ENCODE results near the gene ERMN. TPM values are rescaled to one million over a fixed set of nuclear protein-coding genes. Genes with fewer than 3 reads are reported as not detected.

ERMN gene
- total RNA-seq, 2 experiments from 2014 or later, result 1.0 to 1.6 TPM

GRCh38 chr2:157311706-157312105 is 13.9 kb downstream of the ERMN start:
- peak overlapping the region; percentile 65 for H3K27ac Mint-ChIP-seq
- no peaks in the 10 kb centered on the region for H3K9me3 Mint-ChIP-seq
- H3K4me1 Mint-ChIP-seq (ENCODE audit: low read depth), result peaks cover 61% of the 10 kb centered on the region
- H3K36me3 Mint-ChIP-seq (ENCODE audit: low read depth), result no peaks in the 10 kb centered on the region
- DNase-seq, result no peak
- H3K27me3 Mint-ChIP-seq (ENCODE audit: low read depth), result no peaks in the 10 kb centered on the region
- H3K4me3 Mint-ChIP-seq, result no peak overlapping the region
- CTCF ChIA-PET, result interaction anchor here (0.6 to 2.3 kb wide), 4 partner anchors 10 to 180 kb away, joined by 3 to 16 read pairs (median 4); no protein-coding TSS in a partner anchor
- intact Hi-C loops (cut with micrococcal nuclease), result loop anchor here (1.0 to 2.0 kb wide), 5 partner anchors 51 to 971 kb away; no protein-coding TSS in a partner anchor

DNA sequence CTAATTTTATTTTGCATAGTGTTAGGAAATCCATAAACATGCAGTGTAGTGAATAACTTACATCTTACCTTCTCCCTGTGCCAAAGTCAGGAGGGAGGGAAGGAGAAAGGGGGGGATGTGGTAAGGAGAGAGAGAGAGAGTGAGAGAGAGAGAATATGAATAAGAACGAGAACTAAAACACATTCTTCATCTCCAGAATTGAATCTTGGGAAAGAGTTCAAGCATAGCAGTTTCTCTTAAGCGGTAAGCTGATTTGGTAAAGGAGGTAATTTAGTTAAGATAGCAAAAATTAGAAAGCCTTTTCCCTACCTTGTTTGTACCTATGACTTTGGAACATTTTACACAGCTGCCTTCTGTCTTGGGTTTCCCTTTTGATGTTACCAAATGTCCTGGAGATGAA is 15.7 kb downstream of the ERMN start:
- CTCF ChIA-PET, result interaction anchor here (0.8 to 2.5 kb wide), 5 partner anchors 8 to 318 kb away, joined by 3 to 16 read pairs (median 5); partner anchors contain the start of gene ERMN
- no peaks in the 10 kb centered on the region for H3K36me3 Mint-ChIP-seq (ENCODE audit: low read depth)
- no peaks in the 10 kb centered on the region for H3K9me3 Mint-ChIP-seq
- DNase-seq, result no peak
- peaks cover 68% of the 10 kb centered on the region for H3K4me1 Mint-ChIP-seq (ENCODE audit: low read depth)
- H3K27ac Mint-ChIP-seq, result no peak overlapping the region
- intact Hi-C loops (cut with micrococcal nuclease), result no loop called here
- no peak overlapping the region for H3K4me3 Mint-ChIP-seq
- H3K27me3 Mint-ChIP-seq (ENCODE audit: low read depth), result no peaks in the 10 kb centered on the region

DNA sequence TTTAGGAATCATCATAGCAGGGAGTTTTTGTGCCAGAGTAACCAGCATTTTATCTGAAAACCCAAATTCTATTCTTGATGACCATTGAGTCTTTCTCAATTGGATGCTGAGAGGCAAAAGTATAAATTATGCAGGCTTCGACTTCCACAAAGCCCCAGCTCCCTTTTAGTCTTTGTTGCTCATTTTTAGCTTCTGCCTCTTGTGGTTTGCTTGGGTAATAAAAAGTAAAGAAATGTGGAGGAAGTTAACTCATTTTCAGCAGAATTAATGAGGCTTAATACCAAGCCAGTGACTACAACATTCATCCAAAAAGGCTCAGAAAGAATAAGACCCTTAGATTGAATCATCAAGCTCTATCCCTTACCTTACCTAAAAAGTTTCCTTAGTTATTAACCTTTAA is 18.6 kb downstream of the ERMN start:
- no peaks in the 10 kb centered on the region for H3K36me3 Mint-ChIP-seq (ENCODE audit: low read depth)
- intact Hi-C loops (cut with micrococcal nuclease), result loop anchor here (1.0 to 2.0 kb wide), 2 partner anchors 24 to 60 kb away; no protein-coding TSS in a partner anchor

DNA sequence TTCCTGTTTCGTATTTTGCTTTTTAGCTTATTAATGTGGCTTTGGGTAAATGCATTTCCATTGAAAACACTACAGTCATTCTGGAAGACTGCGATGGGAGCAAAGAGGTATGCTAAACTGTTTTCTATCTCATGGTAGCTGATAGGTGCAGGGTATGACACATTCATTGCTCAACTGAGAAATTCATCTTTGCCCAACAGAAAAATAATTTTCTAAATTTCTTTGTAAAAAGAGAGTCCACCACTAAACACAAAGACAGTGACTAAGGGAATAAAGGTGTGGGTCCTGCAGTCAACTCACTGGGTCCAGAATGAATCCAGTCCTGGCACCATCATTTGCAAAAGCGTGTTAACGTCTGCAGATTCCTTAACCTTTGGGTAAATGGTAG is 19.9 kb downstream of the ERMN start:
- H3K27ac Mint-ChIP-seq, result no peak overlapping the region
- H3K9me3 Mint-ChIP-seq, result no peaks in the 10 kb centered on the region
- H3K27me3 Mint-ChIP-seq (ENCODE audit: low read depth), result no peaks in the 10 kb centered on the region
- no peak for DNase-seq
- intact Hi-C loops (cut with micrococcal nuclease), result loop anchor here (2.0 kb wide), 1 partner anchor 59 kb away; no protein-coding TSS in a partner anchor
- H3K4me1 Mint-ChIP-seq (ENCODE audit: low read depth), result peaks cover 52% of the 10 kb centered on the region
- H3K36me3 Mint-ChIP-seq (ENCODE audit: low read depth), result no peaks in the 10 kb centered on the region
- CTCF ChIA-PET, result interaction anchor here (0.6 to 8.3 kb wide), 14 partner anchors 10 to 690 kb away, joined by 3 to 263 read pairs (median 6); partner anchors contain the start of genes ACVR1C and ERMN
- no peak overlapping the region for H3K4me3 Mint-ChIP-seq

More for the DNA sequence above, 18.6 kb downstream of the ERMN start:
- H3K27me3 Mint-ChIP-seq (ENCODE audit: low read depth), result no peaks in the 10 kb centered on the region
- H3K4me3 Mint-ChIP-seq, result peak overlapping the region; percentile 13
- H3K9me3 Mint-ChIP-seq, result no peaks in the 10 kb centered on the region
- no peak for DNase-seq
- H3K27ac Mint-ChIP-seq, result peak overlapping the region; percentile 68
- peaks cover 59% of the 10 kb centered on the region for H3K4me1 Mint-ChIP-seq (ENCODE audit: low read depth)
- CTCF ChIA-PET, result interaction anchor here (0.8 to 8.3 kb wide), 19 partner anchors 9 to 289 kb away, joined by 3 to 263 read pairs (median 4); partner anchors contain the start of gene ERMN

DNA sequence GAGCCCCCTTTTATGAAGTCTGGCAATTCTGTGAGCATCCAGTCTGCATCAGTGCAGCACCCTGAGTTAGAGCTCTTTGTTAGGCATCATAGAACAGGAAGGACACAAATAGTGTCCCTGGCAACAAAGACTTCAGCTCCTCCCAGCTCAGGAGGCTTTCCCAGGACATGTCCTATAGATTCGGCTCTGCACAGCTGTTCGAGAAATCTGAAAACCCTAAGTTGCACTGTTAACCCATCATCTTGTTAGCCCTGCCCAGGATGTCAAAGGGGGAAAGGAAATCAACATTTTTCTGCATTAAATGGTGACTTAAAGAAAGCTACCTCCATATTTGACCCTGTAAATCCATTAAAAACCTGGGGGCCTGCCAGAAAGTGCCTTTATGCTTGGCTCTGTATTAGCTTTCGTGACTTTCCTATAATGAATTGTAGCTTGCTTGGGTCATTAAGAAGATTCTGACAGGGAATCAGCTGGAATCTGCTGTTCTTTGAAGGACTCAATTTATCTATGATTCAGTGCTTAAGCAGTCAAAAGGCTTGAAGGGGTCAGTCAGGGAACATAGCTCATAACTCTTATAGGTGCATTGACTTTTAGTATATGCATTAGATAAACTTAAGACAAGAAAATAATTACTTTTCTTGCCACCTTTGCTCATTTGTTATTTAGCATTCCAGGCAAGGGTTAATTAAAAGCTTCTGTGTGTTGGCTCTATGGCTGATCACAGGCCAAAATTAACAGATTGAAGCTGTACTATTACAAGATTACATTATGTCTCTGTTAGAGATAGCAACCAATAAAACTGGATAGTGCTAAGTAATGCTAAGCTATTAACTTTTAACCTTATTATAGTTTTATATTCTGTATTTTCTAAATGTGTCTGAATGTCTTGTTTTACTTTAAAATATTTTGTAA is 20.6 kb downstream of the ERMN start:
- CTCF ChIA-PET, result interaction anchor here (0.6 to 8.3 kb wide), 22 partner anchors 9 to 1449 kb away, joined by 3 to 263 read pairs (median 4); partner anchors contain the start of genes ACVR1C and ERMN
- H3K27ac Mint-ChIP-seq, result no peak overlapping the region
- intact Hi-C loops (cut with micrococcal nuclease), result loop anchor here (5.0 kb wide), 1 partner anchor 1447 kb away; no protein-coding TSS in a partner anchor
- no peaks in the 10 kb centered on the region for H3K9me3 Mint-ChIP-seq
- DNase-seq, result peak; percentile 20
- H3K4me1 Mint-ChIP-seq (ENCODE audit: low read depth), result peaks cover 50% of the 10 kb centered on the region
- no peak overlapping the region for H3K4me3 Mint-ChIP-seq
- no peaks in the 10 kb centered on the region for H3K36me3 Mint-ChIP-seq (ENCODE audit: low read depth)
- H3K27me3 Mint-ChIP-seq (ENCODE audit: low read depth), result no peaks in the 10 kb centered on the region

DNA sequence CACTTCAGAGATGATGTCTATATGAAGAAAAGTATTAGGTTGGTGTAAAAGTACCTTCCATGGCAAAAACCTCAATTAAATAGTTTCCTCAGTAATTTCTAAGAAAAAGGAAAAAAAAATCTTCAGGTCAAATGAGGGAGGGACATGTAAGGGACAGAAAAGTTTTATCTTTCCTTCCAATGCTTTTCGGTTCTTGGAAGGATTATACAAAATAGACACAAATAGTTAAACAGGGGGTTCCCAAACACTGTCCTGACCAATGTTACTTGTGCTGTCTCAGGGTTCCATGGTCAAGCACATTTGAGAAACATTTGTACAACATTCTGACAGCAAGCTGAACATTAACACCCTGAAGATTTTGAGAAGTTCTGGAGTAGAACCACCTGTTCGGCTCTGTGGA is 22.0 kb downstream of the ERMN start:
- H3K27me3 Mint-ChIP-seq (ENCODE audit: low read depth), result no peaks in the 10 kb centered on the region
- no peaks in the 10 kb centered on the region for H3K9me3 Mint-ChIP-seq
- intact Hi-C loops (cut with micrococcal nuclease), result loop anchor here (2.0 to 5.0 kb wide), 4 partner anchors 449 to 1449 kb away; no protein-coding TSS in a partner anchor
- no peak for DNase-seq
- H3K4me3 Mint-ChIP-seq, result no peak overlapping the region
- H3K36me3 Mint-ChIP-seq (ENCODE audit: low read depth), result no peaks in the 10 kb centered on the region
- CTCF ChIA-PET, result interaction anchor here (0.6 to 8.3 kb wide), 35 partner anchors 7 to 715 kb away, joined by 3 to 263 read pairs (median 6); partner anchors contain the start of genes ACVR1C and ERMN
- no peak overlapping the region for H3K27ac Mint-ChIP-seq
- peaks cover 40% of the 10 kb centered on the region for H3K4me1 Mint-ChIP-seq (ENCODE audit: low read depth)

DNA sequence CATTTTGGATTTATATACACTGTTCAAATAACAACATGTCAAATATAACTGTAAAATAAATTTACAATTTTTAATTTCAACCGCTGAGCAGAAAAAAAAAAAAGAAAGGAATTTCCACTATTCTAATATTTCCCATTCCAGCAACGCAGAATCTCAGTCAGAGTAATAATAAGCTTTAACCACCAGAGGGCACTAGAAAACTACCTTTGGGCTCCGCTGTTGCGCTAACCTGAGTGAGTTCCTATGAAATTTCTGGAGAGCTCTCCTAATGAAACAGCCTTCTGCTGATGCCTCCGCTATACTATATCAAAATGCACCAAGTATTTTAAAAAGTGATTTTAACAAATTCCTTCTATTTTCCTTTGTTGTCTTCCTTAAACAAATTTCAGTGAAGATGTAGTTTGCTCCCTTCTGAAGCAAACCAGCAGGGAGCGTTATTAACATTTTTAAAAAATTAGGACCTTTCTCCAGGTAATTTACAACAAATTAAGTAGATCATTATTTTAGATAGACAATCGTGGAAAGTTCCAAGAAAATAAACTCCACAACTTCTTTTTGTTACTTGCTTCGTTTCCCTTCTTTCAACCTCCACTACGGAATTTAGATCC is 23.0 kb downstream of the ERMN start:
- intact Hi-C loops (cut with micrococcal nuclease), result loop anchor here (1.0 to 5.0 kb wide), 11 partner anchors 151 to 1450 kb away; partner anchors contain the start of gene ACVR1C
- Mint-ChIP-seq H3K36me3 (ENCODE audit: low read depth) (no peaks in the 10 kb centered on the region), H3K4me3 (peak overlapping the region; percentile 3), H3K9me3 (no peaks in the 10 kb centered on the region), H3K4me1 (ENCODE audit: low read depth) (peaks cover 34% of the 10 kb centered on the region), H3K27ac (no peak overlapping the region), H3K27me3 (ENCODE audit: low read depth) (no peaks in the 10 kb centered on the region)
- DNase-seq, result peak; percentile 51
- CTCF ChIA-PET, result interaction anchor here (0.6 to 8.3 kb wide), 70 partner anchors 8 to 1939 kb away, joined by 3 to 263 read pairs (median 5); partner anchors contain the start of genes ACVR1C and ERMN

- Mint-ChIP-seq H3K27ac (no peak overlapping the region), H3K4me3 (no peak overlapping the region), H3K36me3 (ENCODE audit: low read depth) (no peaks in the 10 kb centered on the region), H3K27me3 (ENCODE audit: low read depth) (no peaks in the 10 kb centered on the region), H3K9me3 (no peaks in the 10 kb centered on the region), H3K4me1 (ENCODE audit: low read depth) (peaks cover 22% of the 10 kb centered on the region)
- CTCF ChIA-PET, result interaction anchor here (0.6 to 8.3 kb wide), 25 partner anchors 9 to 710 kb away, joined by 3 to 263 read pairs (median 6); partner anchors contain the start of genes ACVR1C and ERMN
- intact Hi-C loops (cut with micrococcal nuclease), result loop anchor here (5.0 kb wide), 1 partner anchor 1451 kb away; no protein-coding TSS in a partner anchor
- no peak for DNase-seq
These were observed 24.3 kb downstream of the ERMN start for GRCh38 chr2:157301307-157301706.

DNA sequence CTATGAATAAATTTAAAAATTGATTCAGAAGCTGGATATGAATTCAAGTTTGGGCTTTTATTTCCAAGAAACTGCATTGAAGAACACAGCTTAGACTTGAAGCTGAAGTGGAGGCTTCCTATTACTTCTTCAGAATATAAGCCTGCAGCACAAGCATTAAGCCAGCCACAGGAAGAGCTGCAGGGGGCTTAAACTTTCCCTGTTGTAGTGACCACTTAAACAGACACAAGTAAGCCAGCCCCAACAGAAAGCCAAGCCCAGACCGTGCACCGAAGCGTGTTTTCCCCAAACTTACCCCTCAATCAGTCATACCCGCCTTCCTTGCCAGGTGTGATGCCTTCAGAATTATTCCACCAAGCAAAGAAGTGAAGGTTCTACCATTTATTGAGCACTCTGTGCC is 28.7 kb downstream of the ERMN start:
- Mint-ChIP-seq H3K9me3 (no peaks in the 10 kb centered on the region), H3K27ac (no peak overlapping the region), H3K4me1 (ENCODE audit: low read depth) (peaks cover 4% of the 10 kb centered on the region), H3K36me3 (ENCODE audit: low read depth) (no peaks in the 10 kb centered on the region), H3K27me3 (ENCODE audit: low read depth) (no peaks in the 10 kb centered on the region), H3K4me3 (no peak overlapping the region)
- CTCF ChIA-PET, result interaction anchor here (1.2 kb wide), 1 partner anchor 454 kb away, joined by 3 read pairs; no protein-coding TSS in a partner anchor
- DNase-seq, result no peak
- intact Hi-C loops (cut with micrococcal nuclease), result no loop called here

- CTCF ChIA-PET, result interaction anchor here (1.2 kb wide), 1 partner anchor 455 kb away, joined by 3 read pairs; no protein-coding TSS in a partner anchor
- no peak overlapping the region for H3K27ac Mint-ChIP-seq
- no peaks in the 10 kb centered on the region for H3K27me3 Mint-ChIP-seq (ENCODE audit: low read depth)
- intact Hi-C loops (cut with micrococcal nuclease), result no loop called here
- H3K36me3 Mint-ChIP-seq (ENCODE audit: low read depth), result no peaks in the 10 kb centered on the region
- DNase-seq, result no peak
- H3K9me3 Mint-ChIP-seq, result no peaks in the 10 kb centered on the region
- peaks cover 4% of the 10 kb centered on the region for H3K4me1 Mint-ChIP-seq (ENCODE audit: low read depth)
- H3K4me3 Mint-ChIP-seq, result no peak overlapping the region
These were observed 29.1 kb downstream of the ERMN start for GRCh38 chr2:157296490-157296889.

DNA sequence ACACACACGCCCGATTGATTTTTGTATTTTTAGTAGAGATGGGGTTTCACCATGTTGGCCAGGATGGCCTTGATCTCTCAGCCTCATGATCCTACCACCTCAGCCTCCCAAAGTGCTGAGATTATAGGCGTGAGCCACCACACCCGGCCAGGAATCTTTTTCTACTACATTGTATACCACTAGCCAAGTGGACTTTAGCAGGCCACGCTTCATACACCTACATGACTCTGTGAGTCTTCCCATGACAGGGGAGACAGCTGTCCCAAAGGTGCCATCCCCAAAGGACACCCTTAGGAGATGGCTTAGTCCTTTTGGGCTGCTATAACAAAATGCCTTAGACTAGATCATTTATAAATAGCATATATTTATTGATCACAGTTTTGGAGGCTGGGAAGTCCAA is 32.8 kb downstream of the ERMN start:
- Mint-ChIP-seq H3K27me3 (ENCODE audit: low read depth) (no peaks in the 10 kb centered on the region), H3K27ac (no peak overlapping the region), H3K4me3 (no peak overlapping the region), H3K9me3 (no peaks in the 10 kb centered on the region), H3K36me3 (ENCODE audit: low read depth) (no peaks in the 10 kb centered on the region), H3K4me1 (ENCODE audit: low read depth) (peaks cover 4% of the 10 kb centered on the region)
- DNase-seq, result no peak
- CTCF ChIA-PET, result no interaction called here
- intact Hi-C loops (cut with micrococcal nuclease), result no loop called here

DNA sequence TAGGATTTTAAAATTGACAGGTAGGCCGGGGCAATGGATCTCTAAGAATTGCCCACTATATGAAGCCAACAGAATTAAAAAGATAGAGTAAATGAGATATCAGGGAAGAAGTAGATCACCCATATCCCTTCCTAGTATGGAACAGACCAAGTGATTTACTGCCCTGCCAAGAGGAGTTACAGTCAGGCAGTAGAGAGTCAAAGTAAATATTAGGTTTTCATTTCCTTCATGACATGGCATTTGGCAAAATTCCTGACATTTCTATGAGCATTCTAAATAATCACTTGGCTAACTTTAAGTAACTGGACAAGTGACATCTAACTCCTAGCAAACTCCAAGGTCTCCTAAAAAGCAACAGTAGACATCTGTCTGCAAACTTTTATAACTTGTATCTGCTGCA is 34.6 kb downstream of the ERMN start:
- intact Hi-C loops (cut with micrococcal nuclease), result no loop called here
- H3K9me3 Mint-ChIP-seq, result no peaks in the 10 kb centered on the region
- H3K27me3 Mint-ChIP-seq (ENCODE audit: low read depth), result peaks cover 5% of the 10 kb centered on the region
- CTCF ChIA-PET, result no interaction called here
- no peaks in the 10 kb centered on the region for H3K36me3 Mint-ChIP-seq (ENCODE audit: low read depth)
- no peak overlapping the region for H3K4me3 Mint-ChIP-seq
- DNase-seq, result no peak
- H3K27ac Mint-ChIP-seq, result no peak overlapping the region
- peaks cover 4% of the 10 kb centered on the region for H3K4me1 Mint-ChIP-seq (ENCODE audit: low read depth)

All from activated naive CD4-positive, alpha-beta T cell treated with anti-CD3 and anti-CD28 coated beads for 36 hours (primary cell).